Smooth muscle cell (in vitro differentiated cells): ENCODE measurements around the gene MYO7A. TPM values are rescaled to one million over a fixed set of nuclear protein-coding genes. Genes with fewer than 3 reads are reported as not detected.
A peak's percentile ranks its signal among the peaks of the same experiment; 100 is the strongest.

Source experiments
- DNase-seq: peaks from one replicate; lab custom pipeline; 2025; ENCODE audit not compliant: unreplicated experiment; lab: John Stamatoyannopoulos, UW
- H2AFZ ChIP-seq: fragments of 200-600 bp; sonication (generic); 2 replicates; pipeline ENCODE4 v1.6.0; 2016; ENCODE audit warnings: antibody characterized with exemption, low read depth, mild to moderate bottlenecking
- H3F3A ChIP-seq: fragments of 200-600 bp; sonication (generic); 2 replicates; pipeline ENCODE4 v1.6.0; 2017; ENCODE audit warnings: antibody characterized with exemption, low read depth
- H3K27ac ChIP-seq: fragments of 200-600 bp; sonication (generic); 2 replicates; pipeline ENCODE4 v1.5.1; 2016; ENCODE audit warnings: low read depth, mild to moderate bottlenecking
- H3K27me3 ChIP-seq: fragments of 200-600 bp; sonication (generic); 2 replicates; pipeline ENCODE4 v1.6.1; 2016; ENCODE audit warnings: low read depth, mild to moderate bottlenecking
- H3K36me3 ChIP-seq: fragments of 200-600 bp; sonication (generic); 2 replicates; pipeline ENCODE4 v1.5.1; 2016; ENCODE audit warnings: low read depth
- H3K4me1 ChIP-seq: fragments of 200-600 bp; sonication (generic); 2 replicates; pipeline ENCODE4 v1.5.1; 2016; ENCODE audit warnings: low read depth
- H3K4me2 ChIP-seq: fragments of 200-600 bp; sonication (generic); 2 replicates; pipeline ENCODE4 v1.6.0; 2016; ENCODE audit warnings: mild to moderate bottlenecking
- H3K4me3 ChIP-seq: fragments of 200-600 bp; sonication (generic); 2 replicates; pipeline ENCODE4 v1.5.1; 2016; ENCODE audit warnings: mild to moderate bottlenecking
- H3K79me2 ChIP-seq: fragments of 200-600 bp; sonication (generic); 2 replicates; pipeline ENCODE4 v1.6.0; 2016; ENCODE audit warnings: low read depth, mild to moderate bottlenecking
- H3K9ac ChIP-seq: fragments of 200-600 bp; sonication (generic); 2 replicates; pipeline ENCODE4 v1.6.0; 2016; ENCODE audit warnings: low read depth
- H3K9me3 ChIP-seq: fragments of 200-600 bp; sonication (generic); replicated peaks from 2 replicates; pipeline ENCODE4 v1.5.1; 2016; ENCODE audit warnings: low read depth
- H4K20me1 ChIP-seq: fragments of 200-600 bp; sonication (generic); 2 replicates; pipeline ENCODE4 v1.6.0; 2016; ENCODE audit warnings: low read depth
- WGBS: methylation state at CpG from one replicate; pipeline ENCODE4 v1.1.7; 2016; ENCODE audit warnings: low lambda C conversion rate; 5-methylcytosine and 5-hydroxymethylcytosine counted together
- polyA plus RNA-seq: library from polyadenylated mRNA; unstranded; fragments of >200 nt; fragmentation: Nextera tagmentation; extraction: Ambion mirVana; gene quantifications from 2 replicates; pipeline ENCODE4 v1.2.1, GENCODE V29; 2016
- total RNA-seq: library from RNA; depleted of rRNA; stranded (reverse); fragments of >200 nt; gene quantifications from 2 replicates; pipeline ENCODE4 v1.2.3, GENCODE V29; 2014
- TF ChIP-seq, protein P1 (sequence below): fragments of 200-600 bp; sonication (generic); IDR thresholded peaks from 2 replicates; pipeline ENCODE4 v1.5.1; 2017; ENCODE audit warnings: borderline replicate concordance, mild to moderate bottlenecking, antibody characterized with exemption; ENCODE audit not compliant: insufficient read depth, poor library complexity, severe bottlenecking

Gene MYO7A
- total and polyA plus RNA-seq, 2 experiments from 2014 or later, result 0.08 to 0.18 TPM

- H3K9me3 ChIP-seq, result no peaks in the 10 kb centered on the region
- H3K27me3 ChIP-seq, result no peaks in the 10 kb centered on the region
- DNase-seq, result no peak
- H3K36me3 ChIP-seq, result no peaks in the 10 kb centered on the region
- no peak overlapping the region for H2AFZ ChIP-seq
- H3K79me2 ChIP-seq, result no peaks in the 10 kb centered on the region
- WGBS, result 90% methylated on average over 10 of the region's 10 CpGs
- H3K4me1 ChIP-seq, result peaks cover 15% of the 10 kb centered on the region
- no peak overlapping the region for H3K4me3 ChIP-seq
- no peaks in the 10 kb centered on the region for H3F3A ChIP-seq
- no peak overlapping the region for H3K9ac ChIP-seq
- no peak overlapping the region for H3K4me2 ChIP-seq
- H3K27ac ChIP-seq, result no peak overlapping the region
- H4K20me1 ChIP-seq, result no peaks in the 10 kb centered on the region
- TF ChIP-seq, protein P1, sequence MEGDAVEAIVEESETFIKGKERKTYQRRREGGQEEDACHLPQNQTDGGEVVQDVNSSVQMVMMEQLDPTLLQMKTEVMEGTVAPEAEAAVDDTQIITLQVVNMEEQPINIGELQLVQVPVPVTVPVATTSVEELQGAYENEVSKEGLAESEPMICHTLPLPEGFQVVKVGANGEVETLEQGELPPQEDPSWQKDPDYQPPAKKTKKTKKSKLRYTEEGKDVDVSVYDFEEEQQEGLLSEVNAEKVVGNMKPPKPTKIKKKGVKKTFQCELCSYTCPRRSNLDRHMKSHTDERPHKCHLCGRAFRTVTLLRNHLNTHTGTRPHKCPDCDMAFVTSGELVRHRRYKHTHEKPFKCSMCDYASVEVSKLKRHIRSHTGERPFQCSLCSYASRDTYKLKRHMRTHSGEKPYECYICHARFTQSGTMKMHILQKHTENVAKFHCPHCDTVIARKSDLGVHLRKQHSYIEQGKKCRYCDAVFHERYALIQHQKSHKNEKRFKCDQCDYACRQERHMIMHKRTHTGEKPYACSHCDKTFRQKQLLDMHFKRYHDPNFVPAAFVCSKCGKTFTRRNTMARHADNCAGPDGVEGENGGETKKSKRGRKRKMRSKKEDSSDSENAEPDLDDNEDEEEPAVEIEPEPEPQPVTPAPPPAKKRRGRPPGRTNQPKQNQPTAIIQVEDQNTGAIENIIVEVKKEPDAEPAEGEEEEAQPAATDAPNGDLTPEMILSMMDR, result no peak
Observed at GRCh38 chr11:77146261-77147035, 18.4 kb downstream of the MYO7A start.

- H4K20me1 ChIP-seq, result no peaks in the 10 kb centered on the region
- no peaks in the 10 kb centered on the region for H3K79me2 ChIP-seq
- H3K27me3 ChIP-seq, result no peaks in the 10 kb centered on the region
- TF ChIP-seq, protein P1, result no peak
- peaks cover 15% of the 10 kb centered on the region for H3K4me1 ChIP-seq
- no peak overlapping the region for H3K9ac ChIP-seq
- no peak overlapping the region for H3K4me2 ChIP-seq
- no peaks in the 10 kb centered on the region for H3K36me3 ChIP-seq
- no peak for DNase-seq
- H3K4me3 ChIP-seq, result no peak overlapping the region
- no peak overlapping the region for H2AFZ ChIP-seq
- H3K9me3 ChIP-seq, result no peaks in the 10 kb centered on the region
- H3K27ac ChIP-seq, result no peak overlapping the region
- no peaks in the 10 kb centered on the region for H3F3A ChIP-seq
- WGBS, result 71% methylated on average over 1 of the region's 1 CpG
Observed at GRCh38 chr11:77147036-77147315, 18.9 kb downstream of the MYO7A start.

- Histone ChIP-seq H3K27me3 (no peaks in the 10 kb centered on the region), H3K27ac (no peak overlapping the region), H3K36me3 (no peaks in the 10 kb centered on the region), H3F3A (no peaks in the 10 kb centered on the region), H3K4me3 (peak overlapping the region; percentile 52), H3K79me2 (no peaks in the 10 kb centered on the region), H2AFZ (peak overlapping the region; percentile 87), H3K4me1 (peaks cover 15% of the 10 kb centered on the region), H3K4me2 (peak overlapping the region; percentile 93), H4K20me1 (no peaks in the 10 kb centered on the region), H3K9ac (no peak overlapping the region), H3K9me3 (no peaks in the 10 kb centered on the region)
- 10% methylated on average over 44 of the region's 47 CpGs for WGBS
- DNase-seq, result no peak
- TF ChIP-seq, protein P1, result no peak
Observed at GRCh38 chr11:77147668-77148321, 19.7 kb downstream of the MYO7A start.
